ENCODE results near the gene MAS1.
"Not testable (repeated sequence)": the region's sequence is repeated elsewhere in the genome, so short reads cannot be mapped to it uniquely, and the experiment has no call there.

MAS1 gene

GRCh38 chr6:159924150-159924549, 33.4 kb downstream of the MAS1 start:
- not testable (repeated sequence) for DNase-seq

GRCh38 chr6:159926542-159927203, 35.9 kb downstream of the MAS1 start:
- no peak for DNase-seq

- peak; percentile 25 for DNase-seq
These were observed 39.0 kb downstream of the MAS1 start for GRCh38 chr6:159929819-159930218.

- DNase-seq, result no peak
These were observed 40.3 kb downstream of the MAS1 start for GRCh38 chr6:159931112-159931511.

- DNase-seq, result no peak
These were observed 41.1 kb downstream of the MAS1 start for GRCh38 chr6:159931846-159932245.

- DNase-seq, result no peak
These were observed 42.3 kb downstream of the MAS1 start for GRCh38 chr6:159933077-159933476.

- no peak for DNase-seq
These were observed 43.4 kb downstream of the MAS1 start for GRCh38 chr6:159934181-159934580.

- DNase-seq, result no peak
These were observed 44.3 kb downstream of the MAS1 start for GRCh38 chr6:159935065-159935464.

GRCh38 chr6:159935633-159936032, 44.8 kb downstream of the MAS1 start:
- DNase-seq, result no peak

- no peak for DNase-seq
These were observed 48.8 kb downstream of the MAS1 start for GRCh38 chr6:159939591-159940016.
